HTR-8/SVneo (cell line): ENCODE measurements around the gene TBL1XR1.
A peak's percentile ranks its signal among the peaks of the same experiment; 100 is the strongest.

Source experiments
- DNase-seq: peaks from one replicate; pipeline ENCODE4 v3.0.0; 2011; ENCODE audit warnings: low spot score, mixed read lengths; ENCODE audit not compliant: insufficient read length
- FAIRE-seq: peaks from 2 replicates; lab custom pipeline; 2011; peaks lifted over from hg19 to GRCh38; lab: Jason Lieb, UNC

TBL1XR1 gene

DNA sequence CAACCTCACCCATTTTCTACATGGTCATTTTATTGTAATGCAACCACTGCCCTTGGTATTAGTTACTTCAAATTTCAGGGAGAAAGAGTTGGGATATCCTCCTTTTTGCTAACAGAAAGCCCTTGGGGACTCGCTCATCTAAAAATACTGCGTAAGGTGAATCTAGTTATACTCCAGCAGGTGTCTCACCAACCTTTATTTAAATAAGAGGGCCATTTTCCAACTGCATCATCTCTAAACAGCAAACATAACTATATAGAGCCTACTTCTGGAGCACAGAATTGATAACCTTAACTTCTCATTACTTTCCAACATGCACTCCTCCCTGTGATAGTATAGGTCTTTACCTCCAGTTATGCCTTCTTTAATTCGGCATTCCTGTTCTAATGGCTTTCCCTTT lies 77.5 kb downstream of the TBL1XR1 start:
- no peak for FAIRE-seq
- DNase-seq, result no peak

- FAIRE-seq (no peak), DNase-seq (no peak)
Observed at GRCh38 chr3:177114253-177114652, 83.0 kb downstream of the TBL1XR1 start.

GRCh38 chr3:177111541-177111949 lies 85.7 kb downstream of the TBL1XR1 start:
- no peak for FAIRE-seq
- DNase-seq, result no peak

DNA sequence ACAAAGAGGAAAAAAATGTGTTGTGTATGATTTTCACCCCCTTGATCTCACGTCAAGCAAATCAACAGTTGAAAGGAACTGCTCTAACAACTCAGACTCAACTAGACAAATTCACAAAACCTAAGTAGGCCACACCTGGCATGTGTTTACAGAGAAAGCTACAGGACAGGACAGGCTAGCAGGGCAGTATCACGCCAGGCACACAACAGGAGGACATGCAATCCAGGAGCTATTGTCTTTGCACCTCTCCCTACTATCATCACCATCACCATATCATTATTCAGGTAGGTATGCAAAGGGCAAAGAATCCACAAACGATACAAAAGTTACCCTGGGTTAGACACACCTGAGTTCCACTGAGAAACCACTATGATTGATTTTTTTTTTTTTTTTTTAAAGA lies 86.4 kb downstream of the TBL1XR1 start:
- FAIRE-seq, result no peak
- DNase-seq, result no peak

- DNase-seq (no peak), FAIRE-seq (no peak)
Observed at GRCh38 chr3:177110386-177110785, 86.9 kb downstream of the TBL1XR1 start.

DNA sequence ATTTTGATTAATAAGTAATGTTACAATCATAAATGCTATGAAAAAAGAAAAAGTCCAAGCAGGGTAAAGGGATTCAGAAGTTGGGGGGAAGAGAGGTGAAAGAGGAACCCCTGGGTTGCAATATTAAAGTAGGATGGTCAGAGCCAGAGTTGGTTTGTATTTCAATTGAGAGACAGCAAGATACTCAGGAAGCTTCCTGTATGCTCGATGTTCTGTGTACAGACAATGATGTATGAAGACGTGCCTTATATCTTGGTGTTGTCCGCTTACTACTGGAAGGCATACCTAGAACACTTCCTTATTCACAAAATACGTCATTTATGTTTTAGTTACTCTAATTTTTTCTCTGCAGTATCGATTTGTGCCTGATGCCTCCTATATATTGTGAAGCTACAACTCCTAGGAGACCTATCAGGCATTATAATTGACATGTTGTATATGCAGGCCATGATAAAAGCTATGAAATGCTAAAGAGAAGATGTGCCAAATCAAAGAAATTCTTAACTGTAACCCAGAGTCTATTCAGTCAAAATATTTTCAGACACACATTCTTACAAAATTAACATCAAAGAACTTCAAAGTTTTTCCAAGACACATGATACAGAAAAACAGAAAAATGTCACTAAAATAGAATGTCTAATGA lies 87.5 kb downstream of the TBL1XR1 start:
- no peak for DNase-seq
- no peak for FAIRE-seq

- FAIRE-seq (no peak), DNase-seq (no peak)
Observed at GRCh38 chr3:177108648-177109047, 88.6 kb downstream of the TBL1XR1 start.

DNA sequence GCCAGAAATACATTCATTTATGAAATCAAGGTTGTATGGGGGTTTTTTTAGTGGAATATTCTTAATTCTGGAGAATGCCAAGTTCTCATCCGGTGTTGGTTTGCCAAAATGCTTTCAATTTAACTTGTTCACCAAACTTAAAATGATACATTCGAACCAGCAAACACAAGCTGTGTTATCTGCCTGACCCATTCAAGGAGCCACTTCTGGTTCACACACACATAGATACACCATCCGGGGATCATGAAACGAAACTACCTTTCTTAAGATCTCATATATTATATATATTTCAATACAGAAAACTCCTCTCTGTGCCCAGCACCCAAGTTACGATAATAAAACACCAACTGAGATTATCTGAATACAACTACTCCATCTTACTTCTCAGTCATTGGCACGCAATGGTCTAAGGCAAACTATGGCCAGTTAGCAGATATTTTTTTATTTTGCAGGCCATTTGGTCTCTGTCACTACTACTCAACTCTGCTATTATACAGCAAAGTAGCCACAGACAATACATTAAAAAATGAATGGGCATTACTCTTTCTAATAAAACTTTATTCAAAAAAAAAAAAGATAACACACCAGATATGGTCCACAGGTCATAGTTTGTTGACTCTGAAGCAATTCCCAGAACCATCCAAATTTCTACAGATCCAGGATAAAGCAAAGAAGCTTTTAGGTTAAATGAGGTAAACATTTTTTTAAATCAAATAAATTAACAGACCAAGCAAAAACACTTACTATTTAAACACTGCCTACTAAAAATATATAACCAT lies 89.6 kb downstream of the TBL1XR1 start:
- DNase-seq, result no peak
- FAIRE-seq, result no peak

- no peak for DNase-seq
- no peak for FAIRE-seq
Observed at GRCh38 chr3:177106594-177106993, 90.7 kb downstream of the TBL1XR1 start.

- DNase-seq, result no peak
- FAIRE-seq, result no peak
Observed at GRCh38 chr3:177106184-177106583, 91.1 kb downstream of the TBL1XR1 start.

- DNase-seq (no peak), FAIRE-seq (no peak)
Observed at GRCh38 chr3:177105623-177106022, 91.7 kb downstream of the TBL1XR1 start.

DNA sequence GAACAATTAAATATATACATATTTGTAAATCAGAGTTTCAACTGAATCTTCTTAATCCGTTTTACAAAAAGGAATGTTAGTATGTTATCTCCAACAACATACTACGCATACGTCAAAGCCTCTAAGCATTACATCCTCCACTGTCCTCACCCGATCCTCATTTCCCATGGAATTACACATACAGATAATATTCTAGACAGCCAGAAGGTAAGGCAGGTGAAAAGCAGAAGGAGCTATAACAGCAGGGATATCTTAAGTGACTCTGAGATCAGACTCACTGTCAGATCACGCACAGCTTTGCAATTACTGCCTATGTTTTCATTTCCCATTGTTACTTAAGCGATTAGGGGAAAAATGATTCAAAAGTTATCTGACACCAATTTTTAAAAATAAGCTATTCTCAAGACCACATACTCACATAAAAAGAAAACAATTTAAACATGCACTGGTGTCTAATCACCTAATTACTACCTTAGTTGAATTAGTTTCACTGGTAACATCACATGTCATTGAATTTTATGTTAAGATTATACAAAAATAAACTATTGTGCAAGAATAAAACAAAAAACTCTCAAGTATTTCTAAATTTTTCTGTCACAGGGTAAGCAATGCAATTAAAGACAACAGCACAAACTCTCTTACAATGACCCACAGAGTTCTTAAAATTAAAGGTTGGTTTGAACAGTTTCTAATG lies 92.8 kb downstream of the TBL1XR1 start:
- FAIRE-seq, result no peak

DNA sequence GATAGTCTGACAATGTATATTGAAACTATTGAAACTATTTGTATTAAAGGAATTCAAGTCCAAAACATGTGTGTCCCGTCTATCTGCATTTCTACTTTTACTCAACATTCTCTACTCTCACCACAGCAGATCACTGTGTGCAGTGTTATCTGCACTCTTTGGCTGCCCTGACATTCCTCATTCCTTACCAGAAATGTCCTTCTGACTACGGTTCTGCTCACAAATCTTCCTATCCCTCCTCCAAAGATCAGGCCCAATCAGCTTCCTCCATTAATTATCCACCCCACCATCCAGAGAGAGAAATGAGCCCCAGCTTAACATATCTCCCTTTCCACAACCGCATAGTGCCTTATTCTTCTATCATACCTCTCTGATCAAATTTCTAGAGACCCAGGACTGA lies 94.7 kb downstream of the TBL1XR1 start:
- no peak for FAIRE-seq
- peak; percentile 6 for DNase-seq

More for the DNA sequence above, 92.8 kb downstream of the TBL1XR1 start:
- DNase-seq, result no peak

DNA sequence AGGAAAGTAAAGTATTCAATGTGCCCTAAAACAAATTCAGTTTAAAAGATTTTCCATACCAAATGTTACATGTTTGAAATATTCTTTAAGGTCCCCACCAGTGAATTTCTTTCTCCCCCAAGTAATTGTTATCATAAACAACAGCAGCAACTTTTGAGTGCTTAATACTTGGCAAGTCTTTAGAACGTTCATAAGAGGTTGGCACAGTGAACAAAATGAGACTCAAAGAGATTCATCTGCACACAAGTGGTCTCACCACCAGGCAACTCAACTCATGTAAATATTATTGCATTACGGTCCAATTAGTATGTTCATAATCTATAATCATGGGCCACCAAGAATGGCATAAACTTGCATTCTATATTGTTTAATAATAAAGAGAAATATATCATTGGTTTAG lies 98.7 kb downstream of the TBL1XR1 start:
- DNase-seq (no peak), FAIRE-seq (no peak)

DNA sequence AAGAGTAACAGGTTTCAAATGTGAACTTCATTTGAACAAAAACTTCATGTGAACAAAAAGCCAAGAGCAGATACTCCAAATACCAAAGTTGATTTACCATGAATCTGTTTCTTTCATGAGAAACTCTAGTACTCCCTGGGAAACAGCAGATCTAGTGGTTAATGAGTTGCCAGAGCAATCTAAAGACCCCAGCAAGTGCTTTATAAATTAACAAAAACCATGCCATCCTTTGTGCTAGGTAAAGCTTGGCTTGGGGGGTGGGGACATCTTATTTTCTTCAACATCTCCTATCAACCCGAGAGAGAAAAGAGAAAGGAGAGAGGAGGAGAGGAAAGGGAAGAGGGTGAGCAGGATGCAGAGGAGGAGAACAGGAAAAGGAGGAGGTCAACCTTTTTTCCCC lies 100.7 kb downstream of the TBL1XR1 start:
- DNase-seq, result no peak
- FAIRE-seq, result no peak

GRCh38 chr3:177093966-177094365 lies 103.3 kb downstream of the TBL1XR1 start:
- DNase-seq, result no peak
- FAIRE-seq, result no peak

GRCh38 chr3:177089901-177090300 lies 107.4 kb downstream of the TBL1XR1 start:
- no peak for FAIRE-seq

DNA sequence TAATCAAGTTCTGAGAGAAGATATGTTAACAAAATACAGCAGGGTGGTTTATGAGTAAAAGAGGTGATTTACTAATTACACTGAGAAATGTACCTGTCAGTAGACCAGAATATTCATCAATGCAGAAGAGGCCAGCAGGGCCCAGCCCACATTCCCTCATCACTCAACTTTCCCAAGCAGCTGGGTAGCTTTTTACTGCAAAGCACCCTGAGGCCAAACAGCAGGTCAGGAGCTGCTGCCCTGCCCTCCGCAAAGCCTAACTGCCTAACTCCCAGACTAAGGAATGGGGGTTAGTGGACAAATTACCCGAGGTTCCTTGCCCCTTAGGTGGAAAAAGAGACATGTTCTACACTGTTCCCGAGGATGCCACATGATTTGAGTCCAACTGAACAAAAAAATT lies 108.2 kb downstream of the TBL1XR1 start:
- no peak for FAIRE-seq
- DNase-seq, result no peak

More at GRCh38 chr3:177089901-177090300, 107.4 kb downstream of the TBL1XR1 start:
- DNase-seq, result no peak

DNA sequence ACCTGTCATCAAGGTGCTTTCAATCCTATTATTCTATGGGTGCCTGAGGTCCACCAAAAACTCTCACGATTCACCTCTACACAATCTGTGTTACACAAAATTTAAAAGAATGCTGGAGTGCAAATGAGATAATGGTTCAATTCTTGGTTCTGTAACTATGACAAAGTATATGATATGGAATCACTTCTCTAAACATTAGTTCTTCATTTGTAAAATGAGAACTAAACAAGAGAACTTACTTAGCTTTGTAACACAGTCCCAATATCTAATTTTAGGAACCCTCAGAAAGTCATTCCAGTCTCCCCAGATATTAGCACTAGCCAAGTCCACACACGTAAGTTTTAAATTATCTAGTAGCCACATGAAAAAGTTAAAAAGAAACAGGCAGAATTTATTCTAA lies 111.5 kb downstream of the TBL1XR1 start:
- DNase-seq, result no peak
- no peak for FAIRE-seq

DNA sequence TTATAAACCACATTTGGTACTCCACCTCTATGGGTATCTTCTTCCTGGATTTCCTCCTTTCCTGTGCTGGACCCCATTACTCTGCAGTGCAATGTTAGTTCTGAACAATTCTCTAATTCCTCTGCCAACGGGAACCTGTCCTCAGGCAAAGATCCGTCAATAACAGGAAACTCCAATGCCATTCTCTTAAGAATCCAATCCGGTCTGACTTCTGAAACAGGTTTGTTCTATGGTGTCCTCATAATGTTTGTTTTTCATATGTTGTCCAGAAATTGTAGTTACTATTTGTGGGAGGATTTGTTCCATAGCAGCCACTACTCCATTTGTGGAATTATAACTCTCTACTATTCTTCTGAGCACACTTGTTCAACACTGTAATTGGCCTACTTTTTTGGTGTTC lies 112.7 kb downstream of the TBL1XR1 start:
- FAIRE-seq, result no peak
- DNase-seq, result no peak

GRCh38 chr3:177080122-177080521 lies 117.2 kb downstream of the TBL1XR1 start:
- FAIRE-seq (no peak), DNase-seq (no peak)
